ENCODE measurements around the gene NPC1L1.
"Not testable (repeated sequence)": the region's sequence is repeated elsewhere in the genome, so short reads cannot be mapped to it uniquely, and the experiment has no call there.

NPC1L1 gene

DNA sequence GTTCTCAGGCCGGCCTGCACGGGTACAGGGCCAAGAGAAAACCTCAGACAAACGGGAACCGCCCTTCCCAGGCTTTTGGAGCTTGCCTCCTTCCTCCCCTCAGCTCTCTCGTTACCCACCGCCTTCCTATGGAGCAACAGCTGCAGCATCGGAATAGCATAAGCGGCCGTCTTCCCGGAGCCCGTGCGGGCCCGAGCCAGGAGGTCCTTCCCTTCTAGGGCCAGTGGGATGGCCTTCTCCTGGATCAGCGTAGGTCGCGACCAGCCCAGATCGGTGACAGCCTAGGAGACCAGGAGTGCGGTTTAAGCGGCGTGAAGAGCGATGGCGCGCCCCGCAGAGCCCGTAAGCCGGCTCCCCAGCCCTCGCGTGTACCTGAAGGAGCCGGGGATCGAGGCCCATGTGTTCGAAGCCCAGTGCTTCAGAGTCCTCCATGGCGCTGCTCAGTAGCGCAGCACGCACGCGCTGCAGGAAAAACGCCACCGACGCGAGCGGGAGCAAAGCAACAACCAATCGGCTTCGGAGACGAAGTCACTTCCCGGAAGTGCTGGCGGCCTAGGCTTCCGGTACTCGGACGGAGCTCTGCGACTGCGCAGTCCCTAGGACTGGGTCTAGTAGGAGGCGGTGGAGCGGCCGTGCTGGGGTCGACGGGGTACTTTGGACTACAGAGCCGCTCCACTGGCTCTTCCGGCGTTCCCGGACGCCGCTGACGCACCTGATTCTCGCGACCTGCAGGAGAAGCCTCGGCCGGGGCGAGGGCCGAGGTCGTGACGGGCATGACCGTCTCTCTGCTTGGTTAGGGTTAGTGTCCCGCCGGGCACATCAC is 32.5 kb upstream of the NPC1L1 start, which contains the start of gene DDX56:
TSS of gene DDX56 (minus strand) at position 445 of the 823 bp plus-strand sequence. CDS start at position 432, 13 bp downstream.
- H3K4me3 Mint-ChIP-seq, result peak within 1 kb of the TSS; percentile 87 to 99
- H3K27ac Mint-ChIP-seq, result peak within 1 kb of the TSS; percentile 98
- H3K4me1 Mint-ChIP-seq, result peaks cover 20 to 41% of the 10 kb centered on the region in 2 donors
- ATAC-seq (replicated peaks) (peak; percentile 96 to 98), DNase-seq (peak; percentile 90)
- H3K27me3 Mint-ChIP-seq, result no peaks in the 10 kb centered on the region
- H3K36me3 Mint-ChIP-seq, result peaks cover 46 to 60% of the 10 kb centered on the region in 2 donors
- H3K9me3 Mint-ChIP-seq, result no peaks in the 10 kb centered on the region

DNA sequence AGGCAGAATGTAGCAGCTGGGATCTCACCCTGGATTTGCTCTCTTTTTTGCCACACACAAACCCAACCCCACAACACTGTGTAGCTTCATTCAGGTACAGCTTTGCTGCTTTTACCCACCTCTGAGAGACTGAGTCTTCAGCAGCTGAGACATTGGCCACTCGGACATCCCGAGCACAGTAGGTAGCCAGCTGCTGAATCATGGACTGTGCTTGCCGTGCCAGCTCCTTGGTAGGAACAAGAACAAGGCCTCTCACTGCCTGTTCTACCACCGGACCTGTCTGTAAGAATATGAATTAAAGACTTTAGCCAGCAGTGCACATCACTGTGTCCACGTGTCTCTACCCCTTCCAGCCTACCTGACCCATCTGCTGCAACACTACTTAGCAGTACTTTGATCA is 31.6 kb upstream of the NPC1L1 start:
- peak overlapping the region; percentile 98 for H3K27ac Mint-ChIP-seq
- peaks cover 19 to 38% of the 10 kb centered on the region in 2 donors for H3K4me1 Mint-ChIP-seq
- peaks cover 49 to 65% of the 10 kb centered on the region in 2 donors for H3K36me3 Mint-ChIP-seq
- H3K4me3 Mint-ChIP-seq, result peak overlapping the region; percentile 87 to 99
- DNase-seq (no peak), ATAC-seq (replicated peaks) (no peak)
- H3K9me3 Mint-ChIP-seq, result no peaks in the 10 kb centered on the region
- H3K27me3 Mint-ChIP-seq, result no peaks in the 10 kb centered on the region

DNA sequence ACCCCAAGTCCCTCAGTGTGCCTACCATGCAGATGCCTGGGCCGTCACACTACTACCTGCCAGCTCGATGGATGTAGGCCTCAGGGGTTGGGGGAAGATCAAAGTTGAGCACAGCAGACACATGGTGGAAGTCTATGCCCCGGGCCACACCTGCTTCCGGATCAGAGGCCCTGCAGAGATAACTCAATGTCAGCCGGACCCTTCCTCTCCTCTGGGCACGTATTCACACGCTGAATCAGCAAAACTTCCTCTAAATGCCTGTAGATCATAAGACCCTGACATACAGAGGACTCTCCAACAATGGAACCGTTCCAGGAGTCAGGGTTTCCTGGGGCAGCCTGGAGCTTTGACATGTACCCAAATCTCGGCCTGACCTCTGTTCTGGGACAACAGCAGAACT is 28.8 kb upstream of the NPC1L1 start:
- DNase-seq, result no peak
- no peak overlapping the region for H3K27ac Mint-ChIP-seq
- peaks cover 25 to 40% of the 10 kb centered on the region in 2 donors for H3K4me1 Mint-ChIP-seq
- H3K27me3 Mint-ChIP-seq, result no peaks in the 10 kb centered on the region
- peaks cover 55 to 69% of the 10 kb centered on the region in 2 donors for H3K36me3 Mint-ChIP-seq
- H3K4me3 Mint-ChIP-seq, result no peak overlapping the region
- no peak for ATAC-seq (replicated peaks)
- no peaks in the 10 kb centered on the region for H3K9me3 Mint-ChIP-seq

DNA sequence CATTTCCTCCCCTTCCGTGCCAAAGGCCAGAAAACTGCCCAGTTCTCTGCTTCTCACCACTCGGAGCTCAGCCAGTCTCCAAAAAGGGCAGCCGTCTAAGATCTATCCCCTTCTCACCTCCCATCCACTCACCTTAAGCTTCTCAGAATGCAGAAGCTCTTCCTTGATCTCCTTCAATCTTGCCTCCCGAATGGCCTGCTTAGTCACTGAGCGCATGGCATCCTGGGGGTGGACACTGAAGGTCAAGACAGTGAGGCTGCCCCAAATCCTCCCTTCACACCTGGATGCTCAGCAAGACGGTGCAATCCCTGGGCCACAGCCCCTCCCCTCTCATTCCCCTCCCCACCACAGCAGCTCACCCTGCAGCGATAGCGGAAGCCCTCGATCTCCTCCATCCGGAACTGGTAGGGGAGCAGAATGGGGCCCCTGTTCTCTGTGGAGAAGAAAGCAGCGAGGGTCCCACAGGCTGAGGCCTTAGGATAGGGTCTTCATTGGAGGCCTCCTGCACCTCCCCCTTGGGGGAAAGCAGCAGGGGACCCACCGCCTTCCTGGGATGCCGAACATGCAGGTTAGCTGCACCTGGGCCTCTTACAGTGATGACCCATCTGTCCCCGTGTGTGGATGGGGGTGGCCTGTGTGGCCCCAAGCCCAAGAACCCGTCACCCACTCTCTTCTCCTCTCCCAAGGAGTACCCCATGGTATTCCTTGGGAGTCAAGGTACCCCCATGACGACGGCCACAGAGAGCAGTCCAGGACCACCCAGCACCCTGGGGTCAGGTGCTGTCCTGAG is 27.8 kb upstream of the NPC1L1 start:
- peaks cover 21 to 32% of the 10 kb centered on the region in 2 donors for H3K4me1 Mint-ChIP-seq
- no peaks in the 10 kb centered on the region for H3K27me3 Mint-ChIP-seq

DNA sequence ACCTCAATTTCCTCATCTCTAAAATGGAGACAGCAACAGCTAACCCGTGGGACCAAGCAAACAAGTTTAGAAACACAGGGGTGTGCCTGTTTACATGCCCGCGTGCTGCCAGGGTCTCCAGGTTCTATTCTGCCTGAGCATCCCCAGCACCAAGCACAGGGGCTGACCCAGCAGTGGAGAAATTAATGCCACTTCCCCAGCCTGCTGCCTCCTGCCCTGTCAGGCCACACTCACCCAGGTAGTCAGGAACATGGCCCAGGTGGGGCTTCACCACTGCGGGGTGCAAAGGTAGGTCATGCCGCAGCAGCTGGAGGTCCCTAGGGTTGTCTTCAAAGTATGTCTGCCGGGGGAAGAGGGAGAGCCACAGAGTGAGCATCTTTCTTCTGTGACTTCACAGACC is 26.8 kb upstream of the NPC1L1 start:
- H3K27me3 Mint-ChIP-seq, result no peaks in the 10 kb centered on the region
- DNase-seq (no peak), ATAC-seq (replicated peaks) (no peak)
- H3K27ac Mint-ChIP-seq, result no peak overlapping the region
- H3K36me3 Mint-ChIP-seq, result peaks cover 50 to 67% of the 10 kb centered on the region in 2 donors
- H3K4me3 Mint-ChIP-seq, result no peak overlapping the region
- H3K9me3 Mint-ChIP-seq, result no peaks in the 10 kb centered on the region
- peaks cover 18 to 29% of the 10 kb centered on the region in 2 donors for H3K4me1 Mint-ChIP-seq

More for the DNA sequence above, 27.8 kb upstream of the NPC1L1 start:
- Mint-ChIP-seq H3K36me3 (peaks cover 60 to 71% of the 10 kb centered on the region in 2 donors), H3K4me3 (no peak overlapping the region), H3K9me3 (no peaks in the 10 kb centered on the region), H3K27ac (no peak overlapping the region)
- no peak for DNase-seq
- no peak for ATAC-seq (replicated peaks)

DNA sequence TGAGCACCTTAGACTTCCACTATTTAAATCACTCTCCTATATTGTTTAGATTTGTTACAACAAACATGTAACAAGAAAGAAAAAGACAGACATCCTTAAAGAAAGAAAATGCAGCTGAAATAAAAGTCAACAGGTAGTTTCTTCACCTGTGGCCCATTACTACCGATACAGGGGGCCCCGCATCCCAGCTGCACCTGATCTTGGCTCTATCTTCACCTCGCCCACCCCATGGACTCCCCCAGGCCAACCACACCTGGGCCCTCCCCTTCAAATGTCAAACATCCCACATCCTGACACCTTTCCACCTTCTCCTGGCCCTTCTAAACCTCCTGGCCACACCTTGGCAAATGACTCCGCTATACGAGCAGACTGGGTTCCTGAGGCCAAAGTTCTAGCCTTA is 25.6 kb upstream of the NPC1L1 start:
- Mint-ChIP-seq H3K27me3 (no peaks in the 10 kb centered on the region), H3K36me3 (peaks cover 45 to 60% of the 10 kb centered on the region in 2 donors), H3K4me3 (no peak overlapping the region), H3K27ac (no peak overlapping the region), H3K4me1 (peaks cover 13 to 22% of the 10 kb centered on the region in 2 donors), H3K9me3 (no peaks in the 10 kb centered on the region)
- no peak for DNase-seq
- ATAC-seq (replicated peaks), result no peak

DNA sequence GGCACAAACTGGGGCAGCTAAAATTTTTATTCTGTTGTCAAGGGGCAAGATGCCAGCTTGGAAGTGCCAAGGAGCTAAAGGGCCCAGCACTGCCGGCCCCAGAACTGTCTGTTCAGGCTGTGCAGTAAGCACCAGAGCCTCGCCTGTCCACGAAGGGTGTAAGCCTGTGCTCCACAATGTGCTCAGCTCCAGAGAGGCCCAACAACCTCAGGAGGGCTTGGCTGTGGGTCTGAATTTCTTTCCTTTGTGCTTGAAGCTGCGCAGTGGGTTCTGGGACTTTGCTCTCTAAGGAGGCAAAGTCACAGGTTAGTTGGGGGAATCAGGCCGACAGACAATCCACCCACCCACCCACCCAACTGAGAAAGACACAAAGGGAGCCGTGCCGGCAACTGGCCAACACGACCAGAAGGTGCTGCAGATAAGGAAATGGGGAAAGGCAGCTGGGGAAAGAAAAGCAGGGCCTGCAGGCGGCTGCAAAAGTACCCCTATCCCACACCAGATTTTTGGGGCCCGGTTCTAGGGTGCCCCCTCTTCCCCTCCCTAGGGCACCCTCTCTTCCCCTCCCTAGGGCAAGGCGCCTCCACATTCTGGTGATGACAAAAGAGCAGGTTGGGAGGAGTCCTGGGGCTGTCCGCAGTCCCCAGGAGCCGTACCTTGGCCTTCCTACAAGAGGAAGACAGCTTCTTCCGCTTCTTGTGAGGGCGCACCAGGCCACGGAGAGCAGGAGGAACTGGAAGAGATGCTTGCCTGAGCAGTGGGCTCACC is 24.8 kb upstream of the NPC1L1 start:
- Mint-ChIP-seq H3K4me1 (peaks cover 13 to 22% of the 10 kb centered on the region in 2 donors), H3K9me3 (no peaks in the 10 kb centered on the region), H3K27me3 (no peaks in the 10 kb centered on the region), H3K27ac (peak overlapping the region; percentile 89), H3K36me3 (peaks cover 39 to 59% of the 10 kb centered on the region in 2 donors), H3K4me3 (no peak overlapping the region)
- ATAC-seq (replicated peaks) (peak; percentile 44 to 54), DNase-seq (no peak)

DNA sequence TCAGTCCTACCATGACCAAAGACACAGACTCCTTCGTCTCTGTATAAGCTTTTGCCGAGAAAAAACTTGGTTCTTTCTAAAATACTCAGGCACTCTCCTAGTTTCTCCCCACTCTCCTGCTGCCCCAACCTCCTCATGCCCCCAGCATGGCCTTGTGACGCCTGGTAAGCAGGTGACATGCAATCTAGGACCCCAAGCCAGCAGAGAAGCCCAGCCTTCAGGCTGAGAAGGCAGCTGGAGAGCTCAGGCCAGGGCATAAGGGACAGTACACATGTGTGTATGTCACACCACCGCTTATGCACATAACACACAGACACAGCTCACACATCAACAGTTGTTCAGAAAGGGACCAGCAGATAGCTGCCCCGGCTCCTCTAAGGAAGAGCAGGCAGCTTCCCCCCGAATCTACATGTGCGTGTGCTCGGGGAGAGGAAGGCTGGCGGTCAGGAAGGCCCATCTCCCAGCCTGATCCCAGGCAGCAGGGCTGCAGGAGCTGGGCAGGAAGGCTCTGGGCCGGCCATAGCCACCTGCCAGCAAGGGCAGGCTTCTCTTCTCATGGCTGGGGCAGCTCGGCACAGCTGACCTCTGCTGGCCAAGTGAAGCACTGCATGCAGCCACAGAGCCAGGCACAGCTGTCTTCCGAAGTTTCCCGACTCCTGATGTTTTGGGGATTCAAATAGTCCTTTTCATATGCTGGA is 24.1 kb upstream of the NPC1L1 start:
- no peaks in the 10 kb centered on the region for H3K9me3 Mint-ChIP-seq
- peak overlapping the region; percentile 89 for H3K27ac Mint-ChIP-seq
- peak; percentile 37 for DNase-seq
- ATAC-seq (replicated peaks), result peak; percentile 87 to 89
- no peak overlapping the region for H3K4me3 Mint-ChIP-seq
- peaks cover 39 to 53% of the 10 kb centered on the region in 2 donors for H3K36me3 Mint-ChIP-seq
- H3K4me1 Mint-ChIP-seq, result peaks cover 13 to 22% of the 10 kb centered on the region in 2 donors
- no peaks in the 10 kb centered on the region for H3K27me3 Mint-ChIP-seq

DNA sequence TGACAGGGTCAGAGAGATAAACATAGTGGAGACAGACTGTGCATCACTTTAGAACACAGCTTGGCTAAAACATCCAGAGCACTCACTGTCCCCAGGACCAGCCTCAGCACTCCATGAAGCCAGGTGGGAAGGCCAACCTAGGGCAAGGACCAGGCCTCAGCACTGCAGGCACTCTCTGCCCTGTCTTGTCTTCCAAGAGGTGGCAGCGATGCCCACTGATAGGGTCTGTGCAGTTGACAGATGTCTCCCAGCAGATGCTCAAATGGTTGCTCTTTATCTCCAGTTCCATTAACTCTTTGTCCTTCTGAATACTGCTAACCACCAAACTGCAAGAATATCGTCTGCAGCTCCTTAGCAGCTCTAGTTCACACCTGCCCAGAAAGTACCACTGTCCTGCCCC is 23.5 kb upstream of the NPC1L1 start:
- Mint-ChIP-seq H3K4me1 (peaks cover 13 to 22% of the 10 kb centered on the region in 2 donors), H3K27ac (peak overlapping the region; percentile 37), H3K27me3 (no peaks in the 10 kb centered on the region), H3K36me3 (peaks cover 34 to 51% of the 10 kb centered on the region in 2 donors), H3K9me3 (no peaks in the 10 kb centered on the region), H3K4me3 (no peak overlapping the region)
- DNase-seq (no peak), ATAC-seq (replicated peaks) (no peak)

DNA sequence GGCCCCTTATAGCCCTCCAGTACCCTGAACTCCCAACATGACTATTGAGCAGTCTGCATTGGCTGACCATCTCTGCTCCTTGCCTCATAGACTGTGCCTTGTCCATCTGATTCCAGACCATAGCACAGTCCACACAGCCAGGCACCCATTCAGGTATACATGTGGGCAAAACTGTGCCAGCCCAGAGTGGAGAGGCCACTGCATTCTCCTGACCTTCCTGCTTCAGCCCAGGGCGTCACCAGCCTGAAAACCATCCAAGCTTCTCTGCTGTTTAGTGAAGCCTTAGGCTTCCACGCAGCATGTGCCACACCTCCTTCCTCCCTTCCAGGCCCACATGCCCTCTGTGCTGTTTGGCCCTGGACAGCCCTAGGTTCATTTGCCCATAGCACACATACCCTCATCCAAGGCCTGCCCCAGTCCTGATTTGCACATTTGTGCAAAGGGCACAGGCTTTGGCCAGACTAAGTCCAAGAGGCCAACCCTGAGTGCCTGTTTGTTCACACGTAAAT is 22.1 kb upstream of the NPC1L1 start:
- DNase-seq (no peak), ATAC-seq (replicated peaks) (no peak)
- Mint-ChIP-seq H3K4me3 (no peak overlapping the region), H3K4me1 (peaks cover 13 to 15% of the 10 kb centered on the region in 2 donors), H3K36me3 (peaks cover 23 to 37% of the 10 kb centered on the region in 2 donors), H3K27me3 (no peaks in the 10 kb centered on the region), H3K9me3 (no peaks in the 10 kb centered on the region), H3K27ac (no peak overlapping the region)

DNA sequence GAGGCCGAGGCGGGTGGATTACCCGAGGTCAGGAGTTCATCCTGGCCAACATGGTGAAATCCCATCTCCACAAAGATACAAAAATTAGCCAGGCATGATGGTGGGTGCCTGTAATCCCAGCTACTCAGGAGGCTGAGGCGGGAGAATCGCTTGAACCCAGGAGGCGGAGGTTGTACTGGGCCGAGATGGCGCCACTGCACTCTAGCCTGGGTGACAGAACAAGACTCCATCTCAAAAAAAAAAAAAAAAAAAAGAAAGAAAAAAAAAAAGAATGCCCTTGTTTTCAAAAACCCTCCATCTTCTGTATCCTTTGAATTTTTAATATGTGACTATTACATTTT is 21.5 kb upstream of the NPC1L1 start:
- ATAC-seq (replicated peaks), result not testable (repeated sequence)
- H3K4me1 Mint-ChIP-seq, result peaks cover 11 to 15% of the 10 kb centered on the region in 2 donors
- H3K27ac Mint-ChIP-seq, result peak overlapping the region; percentile 59

DNA sequence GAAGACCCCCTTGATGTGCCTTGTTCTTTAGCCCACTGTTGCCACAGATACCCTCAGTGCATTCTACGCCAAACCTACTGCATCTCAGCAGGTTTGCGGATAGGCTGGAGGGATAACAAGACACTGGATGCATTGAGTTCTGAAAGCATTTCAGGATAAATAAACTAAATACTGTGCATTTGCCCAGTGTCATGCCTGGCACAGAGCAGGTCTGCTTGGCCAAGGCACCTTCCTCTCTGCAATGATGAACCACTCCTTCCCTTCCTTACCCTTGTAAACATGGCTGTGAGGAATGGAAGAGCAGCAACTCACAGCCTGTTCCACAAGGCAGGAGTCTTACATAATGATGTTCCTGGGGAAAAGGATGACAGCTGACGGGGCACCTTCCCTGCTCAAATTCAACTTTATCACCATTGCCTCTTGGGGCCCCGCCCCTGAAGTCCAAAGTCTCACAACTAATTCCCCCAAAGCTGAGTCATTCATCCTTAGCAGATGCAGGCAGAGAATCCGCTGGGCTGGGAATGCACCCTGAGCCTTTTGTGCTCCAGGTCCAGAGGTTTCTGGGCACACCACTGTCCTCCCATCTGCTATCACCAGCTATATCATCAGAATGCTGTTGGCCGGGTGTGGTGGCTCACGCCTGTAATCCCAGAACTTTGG is 21.0 kb upstream of the NPC1L1 start:
- H3K4me1 Mint-ChIP-seq, result peaks cover 8 to 13% of the 10 kb centered on the region in 2 donors
- no peak overlapping the region for H3K4me3 Mint-ChIP-seq
- H3K9me3 Mint-ChIP-seq, result no peaks in the 10 kb centered on the region
- H3K27ac Mint-ChIP-seq, result peak overlapping the region; percentile 59
- no peak for ATAC-seq (replicated peaks)
- no peak for DNase-seq
- peaks cover 16 to 26% of the 10 kb centered on the region in 2 donors for H3K36me3 Mint-ChIP-seq
- no peaks in the 10 kb centered on the region for H3K27me3 Mint-ChIP-seq

More for the DNA sequence above, 21.5 kb upstream of the NPC1L1 start:
- not testable (repeated sequence) for DNase-seq, H3K9me3 Mint-ChIP-seq, H3K4me3 Mint-ChIP-seq, H3K27me3 Mint-ChIP-seq
- peaks cover 20 to 31% of the 10 kb centered on the region in 2 donors for H3K36me3 Mint-ChIP-seq

DNA sequence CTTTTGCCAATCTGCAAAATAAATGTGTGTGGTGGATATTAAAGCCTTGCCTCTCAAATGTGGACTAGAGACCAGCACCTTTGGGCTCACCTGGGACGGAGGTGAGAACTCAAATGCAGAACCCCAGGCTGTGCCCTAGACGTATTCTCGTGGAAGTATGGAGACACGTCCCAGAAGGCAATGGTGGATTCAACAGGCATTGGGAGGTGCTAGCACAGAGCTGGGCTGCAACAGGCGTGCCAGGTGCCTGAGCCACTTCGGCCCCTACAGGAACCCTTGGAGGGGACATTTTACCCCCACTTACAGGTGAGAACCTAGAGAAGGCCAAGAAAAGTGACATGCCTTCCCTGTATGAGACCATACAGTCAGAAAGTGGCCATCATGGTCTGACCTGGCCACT is 20.4 kb upstream of the NPC1L1 start:
- no peak for ATAC-seq (replicated peaks)
- Mint-ChIP-seq H3K27ac (no peak overlapping the region), H3K9me3 (no peaks in the 10 kb centered on the region), H3K27me3 (no peaks in the 10 kb centered on the region), H3K4me1 (peaks cover 8 to 11% of the 10 kb centered on the region in 2 donors), H3K4me3 (no peak overlapping the region), H3K36me3 (peaks cover 14 to 25% of the 10 kb centered on the region in 2 donors)
- DNase-seq, result no peak
